LNCaP clone FGC (cell line): ENCODE results near the gene GP1BA.

ENCODE experiments used
- DNase-seq: peaks from one replicate; pipeline ENCODE4 v3.0.0-alpha.2; 2011; ENCODE audit warnings: low read depth
- H3K4me3 ChIP-seq: 2 replicates; pipeline ENCODE4 v1.5.1; 2011; ENCODE audit warnings: mild to moderate bottlenecking, low read depth, low read length, control low read depth
- TF ChIP-seq, protein P1 (sequence below): IDR thresholded peaks from 2 replicates; pipeline ENCODE4 v1.5.1; 2012; ENCODE audit warnings: mild to moderate bottlenecking; ENCODE audit not compliant: control insufficient read depth, insufficient read depth; ENCODE audit errors: extremely low read depth

Gene GP1BA

DNA sequence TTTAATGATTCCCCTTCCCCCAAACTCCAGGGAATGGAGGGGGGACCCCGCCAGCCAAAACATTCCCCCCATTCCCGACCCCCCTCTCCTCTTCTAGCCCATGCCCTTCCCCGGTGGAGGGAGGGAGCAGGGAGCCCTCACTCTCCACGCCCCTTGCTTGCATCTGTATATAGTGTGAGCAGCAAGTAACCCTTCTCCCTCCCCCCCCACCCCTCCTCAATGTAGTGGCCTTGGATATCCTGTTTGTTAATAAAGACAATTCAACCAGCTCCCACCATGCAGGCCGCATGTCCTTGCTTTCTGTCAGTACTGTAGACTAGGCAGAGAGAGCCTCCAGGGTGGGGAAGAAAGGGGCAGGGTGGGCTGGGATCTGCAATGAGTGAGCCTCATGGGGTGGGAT, 34.3 kb upstream of the GP1BA start:
- H3K4me3 ChIP-seq: no peak overlapping the region
- TF ChIP-seq, protein P1, sequence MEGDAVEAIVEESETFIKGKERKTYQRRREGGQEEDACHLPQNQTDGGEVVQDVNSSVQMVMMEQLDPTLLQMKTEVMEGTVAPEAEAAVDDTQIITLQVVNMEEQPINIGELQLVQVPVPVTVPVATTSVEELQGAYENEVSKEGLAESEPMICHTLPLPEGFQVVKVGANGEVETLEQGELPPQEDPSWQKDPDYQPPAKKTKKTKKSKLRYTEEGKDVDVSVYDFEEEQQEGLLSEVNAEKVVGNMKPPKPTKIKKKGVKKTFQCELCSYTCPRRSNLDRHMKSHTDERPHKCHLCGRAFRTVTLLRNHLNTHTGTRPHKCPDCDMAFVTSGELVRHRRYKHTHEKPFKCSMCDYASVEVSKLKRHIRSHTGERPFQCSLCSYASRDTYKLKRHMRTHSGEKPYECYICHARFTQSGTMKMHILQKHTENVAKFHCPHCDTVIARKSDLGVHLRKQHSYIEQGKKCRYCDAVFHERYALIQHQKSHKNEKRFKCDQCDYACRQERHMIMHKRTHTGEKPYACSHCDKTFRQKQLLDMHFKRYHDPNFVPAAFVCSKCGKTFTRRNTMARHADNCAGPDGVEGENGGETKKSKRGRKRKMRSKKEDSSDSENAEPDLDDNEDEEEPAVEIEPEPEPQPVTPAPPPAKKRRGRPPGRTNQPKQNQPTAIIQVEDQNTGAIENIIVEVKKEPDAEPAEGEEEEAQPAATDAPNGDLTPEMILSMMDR: no peak
- no peak for DNase-seq

DNA sequence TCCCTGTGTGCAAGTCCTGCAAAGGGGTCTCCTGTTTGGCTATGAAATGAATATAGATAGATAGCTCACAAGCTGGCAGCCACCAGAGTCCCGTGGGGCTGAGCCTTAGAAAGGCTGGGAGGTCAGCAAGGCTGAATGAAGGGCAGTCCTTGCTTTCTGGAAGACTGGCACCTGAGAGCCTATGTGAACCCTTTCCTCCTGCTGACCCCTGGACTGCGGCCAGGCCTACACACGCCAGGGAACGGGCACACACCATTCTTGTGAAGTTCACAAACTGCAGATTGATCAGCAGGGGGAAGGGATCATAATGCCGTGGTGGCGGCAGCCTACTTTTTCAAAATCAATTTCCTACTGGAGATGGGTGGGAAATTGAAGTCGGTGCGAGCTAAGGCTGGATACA, 33.7 kb upstream of the GP1BA start:
- DNase-seq: no peak
- H3K4me3 ChIP-seq: no peak overlapping the region
- TF ChIP-seq, protein P1: no peak

DNA sequence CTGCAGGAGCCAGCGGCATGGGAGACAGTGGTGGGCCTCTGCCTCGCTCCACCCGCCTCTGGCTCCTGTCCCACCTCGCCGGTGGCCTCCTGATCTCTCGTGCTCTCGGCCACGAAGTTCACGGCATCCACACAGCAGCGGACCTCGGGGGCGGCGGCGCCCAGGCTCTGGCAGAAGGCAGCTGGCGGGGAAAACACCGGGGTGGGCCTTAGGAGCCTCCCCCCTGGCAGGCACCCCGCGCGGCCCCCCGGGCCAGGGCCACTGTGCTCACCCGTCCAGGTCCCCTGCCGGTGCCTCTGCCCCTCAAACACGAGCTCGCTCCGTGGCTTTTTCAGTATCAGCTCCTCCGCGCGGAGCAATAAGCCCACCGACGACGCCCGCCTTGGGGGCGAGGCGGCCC, 33.1 kb upstream of the GP1BA start:
- no peak for DNase-seq
- H3K4me3 ChIP-seq: peak overlapping the region; percentile 53
- TF ChIP-seq, protein P1: no peak

DNA sequence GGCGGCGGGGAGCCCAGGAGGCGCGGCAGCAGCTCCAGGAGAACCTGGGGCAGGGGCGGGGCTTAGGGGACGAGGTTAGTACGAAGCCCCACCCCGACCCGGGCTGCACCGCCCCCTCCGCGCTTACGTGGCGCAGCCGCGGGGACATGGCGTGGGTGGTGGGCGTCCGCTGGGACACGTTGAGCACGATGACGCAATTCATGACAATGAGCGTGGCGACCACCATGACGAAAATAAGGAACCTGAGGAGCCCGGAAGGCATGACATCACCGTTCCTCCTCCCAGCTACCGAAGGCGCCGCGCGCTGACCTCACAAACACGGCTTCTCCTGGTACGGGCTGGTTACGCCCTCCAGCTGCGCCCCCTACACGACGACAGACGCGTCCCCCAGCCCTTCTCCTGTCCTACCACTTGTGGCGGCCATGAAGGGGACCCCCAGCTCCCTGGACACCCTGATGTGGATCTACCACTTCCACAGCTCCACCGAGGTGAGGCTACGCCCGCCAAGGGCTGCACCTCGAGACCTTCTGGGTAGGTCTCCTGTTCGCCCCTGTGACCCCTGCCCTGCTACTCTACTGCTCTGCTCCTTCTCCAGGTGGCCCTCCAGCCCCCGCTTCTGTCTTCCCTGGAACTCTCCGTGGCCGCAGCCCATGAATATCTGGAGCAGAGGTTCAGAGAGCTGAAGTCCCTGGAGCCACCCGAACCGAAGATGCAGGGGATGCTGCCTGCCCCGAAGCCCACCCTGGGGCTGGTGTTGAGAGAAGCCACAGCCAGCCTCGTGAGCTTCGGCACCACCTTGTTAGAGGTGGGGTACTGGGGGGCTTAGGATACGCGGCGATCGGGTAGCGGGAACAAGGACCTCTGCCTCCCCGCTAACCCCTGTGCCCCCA, 32.5 kb upstream of the GP1BA start, which contains the start of gene C17orf107:
TSS of gene C17orf107 (plus strand) at position 196 of the 890 bp plus-strand sequence. CDS start at position 423, 227 bp downstream.
- TF ChIP-seq, protein P1: no peak
- peak within 1 kb of the TSS; percentile 53 for H3K4me3 ChIP-seq
- DNase-seq: no peak

DNA sequence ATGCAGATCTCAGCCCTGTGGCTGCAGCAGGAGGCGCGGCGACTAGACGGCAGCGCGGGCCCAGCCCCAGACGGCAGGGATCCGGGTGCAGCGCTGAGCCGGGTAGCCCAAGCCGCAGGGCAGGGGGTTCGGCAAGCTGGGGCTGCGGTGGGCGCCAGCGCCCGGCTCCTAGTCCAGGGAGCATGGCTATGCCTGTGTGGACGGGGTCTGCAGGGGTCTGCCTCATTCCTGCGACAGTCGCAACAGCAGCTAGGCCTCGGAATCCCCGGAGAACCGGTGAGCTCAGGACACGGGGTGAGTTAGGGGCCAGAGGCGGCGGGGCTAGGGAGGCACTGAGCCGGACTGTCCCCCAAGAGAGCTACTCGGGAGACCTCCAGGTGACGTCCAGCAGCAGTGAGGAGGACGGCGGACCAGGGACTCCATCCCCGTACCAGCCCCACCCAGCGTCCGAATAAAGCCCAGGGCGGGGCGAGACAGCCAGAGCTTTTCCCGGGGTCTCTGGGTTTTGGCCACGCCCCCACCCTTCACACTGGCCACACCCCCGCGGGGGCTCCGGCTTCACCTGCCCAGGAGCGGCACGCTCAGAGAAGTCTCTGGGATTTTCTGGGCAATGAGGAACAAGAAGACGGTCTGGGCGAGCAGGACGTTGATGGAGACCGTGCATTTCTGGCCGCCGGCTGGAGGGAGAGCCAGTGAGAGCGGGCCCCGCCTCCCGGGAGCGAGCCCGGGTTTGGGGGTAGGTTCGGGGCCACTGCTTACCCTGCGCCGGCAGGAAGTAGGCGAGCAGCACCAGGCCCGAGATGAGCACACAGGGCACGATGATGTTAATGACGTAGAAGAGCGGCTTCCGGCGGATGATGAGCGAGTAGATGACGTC, 31.6 kb upstream of the GP1BA start:
- TF ChIP-seq, protein P1: no peak
- H3K4me3 ChIP-seq: peak overlapping the region; percentile 53; the same call in 1 of the 2 replicates

DNA sequence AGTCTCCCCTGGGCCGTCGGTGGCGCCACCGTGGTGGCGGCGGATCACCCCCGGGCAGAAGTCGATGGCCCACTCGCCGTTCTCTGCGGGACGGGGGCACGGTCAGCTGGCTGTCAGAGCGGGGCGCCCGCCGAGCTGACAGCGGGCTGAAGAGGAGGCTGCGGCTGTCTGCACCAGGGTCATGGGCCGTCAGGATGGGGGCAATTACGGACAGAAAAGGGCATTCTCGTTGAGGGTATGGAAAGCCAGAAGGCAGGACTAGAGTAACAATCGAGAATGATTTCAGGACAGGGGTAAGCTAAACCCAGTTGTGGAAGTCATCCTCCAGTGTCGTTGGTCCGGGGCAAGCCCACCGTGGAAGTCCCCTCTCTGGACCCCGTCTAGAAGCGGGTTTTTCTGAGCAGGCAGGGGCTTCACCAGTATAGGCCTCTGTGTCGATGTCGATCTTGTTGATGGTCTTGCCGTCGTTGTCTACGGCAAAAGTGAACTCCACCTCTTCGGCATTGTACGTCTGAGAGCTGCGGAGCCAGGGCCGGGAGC, 30.9 kb upstream of the GP1BA start:
- no peak overlapping the region for H3K4me3 ChIP-seq
- DNase-seq: no peak
- TF ChIP-seq, protein P1: no peak

More for the DNA sequence above, 31.6 kb upstream of the GP1BA start:
- DNase-seq: no peak
